ENCODE data around the gene FDCSP.
"Not testable (repeated sequence)": the region's sequence is repeated elsewhere in the genome, so short reads cannot be mapped to it uniquely, and the experiment has no call there.

The FDCSP gene

DNA sequence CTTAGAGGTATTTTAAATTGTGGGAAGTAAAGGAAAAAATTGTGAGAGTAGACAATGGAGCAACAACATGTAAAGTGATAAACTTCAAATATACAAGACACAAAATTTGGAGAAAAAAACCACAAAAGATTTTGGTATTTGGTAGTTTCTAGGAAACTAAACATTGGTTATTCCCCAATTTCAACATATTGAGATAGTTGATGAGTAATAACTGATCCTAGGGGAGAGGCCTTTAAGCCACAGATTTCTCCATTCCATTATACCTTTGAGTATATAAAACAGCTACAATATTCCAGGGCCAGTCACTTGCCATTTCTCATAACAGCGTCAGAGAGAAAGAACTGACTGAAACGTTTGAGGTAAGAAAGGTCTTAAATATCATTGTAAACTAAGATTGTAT is at the start of gene FDCSP:
Gene FDCSP, plus strand, starts transcription at position 301 of the 400 bp plus-strand sequence. CDS start 5,071 bp downstream, outside the sequence.
- in situ Hi-C loops (cut with MboI; ENCODE audit: low sequenced_read_pairs): no loop called here

DNA sequence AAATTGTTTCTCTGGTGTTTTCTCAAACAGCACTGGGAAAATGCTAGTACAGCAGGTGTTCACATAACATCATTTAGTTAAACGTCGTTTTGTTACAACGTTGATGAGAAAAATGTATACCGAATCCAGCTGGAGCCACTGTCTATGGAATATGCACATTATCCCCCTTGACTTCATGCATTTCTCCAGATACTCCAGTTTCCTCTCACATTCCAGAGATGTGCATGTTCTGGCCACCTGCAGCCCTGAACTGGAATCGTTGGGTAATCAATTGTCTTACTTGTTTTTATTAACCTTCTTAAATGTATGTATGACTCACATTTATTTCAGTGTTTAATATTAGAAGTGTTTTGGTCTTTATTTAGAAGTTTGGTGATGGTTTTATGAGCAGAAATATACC is 48.8 kb upstream of the FDCSP start:
- in situ Hi-C loops (cut with MboI; ENCODE audit: low sequenced_read_pairs): loop anchor here (25.0 kb wide), 1 partner anchor 490 kb away; no protein-coding TSS in a partner anchor

DNA sequence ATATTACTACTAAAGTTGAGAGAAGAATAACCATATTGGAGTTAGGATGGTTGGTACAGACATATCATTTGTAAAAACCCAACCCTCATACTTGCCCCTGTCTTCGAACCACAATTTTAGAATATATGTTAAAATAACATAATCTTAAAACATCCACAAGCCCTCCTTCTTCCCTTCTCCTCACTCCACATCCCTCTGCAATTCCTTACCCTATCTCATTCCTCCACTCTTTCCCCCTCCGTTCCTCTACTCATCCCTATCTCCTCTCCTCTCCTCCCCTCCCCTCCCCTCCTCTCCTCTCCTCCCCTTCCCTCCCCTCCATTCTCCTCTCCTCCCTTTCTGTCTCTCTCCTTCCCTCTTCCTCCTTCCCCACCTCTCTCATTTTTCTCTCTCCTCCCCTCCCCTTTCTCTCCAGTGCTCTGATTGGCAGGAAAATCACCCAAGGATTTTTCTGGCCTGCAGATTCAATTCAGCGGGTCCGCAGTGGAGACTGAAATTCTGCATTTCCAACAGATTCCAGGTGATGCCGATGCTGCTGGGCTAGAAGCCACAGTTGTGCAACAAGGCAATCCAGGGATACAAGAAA is 47.8 kb upstream of the FDCSP start:
- in situ Hi-C loops (cut with MboI; ENCODE audit: low sequenced_read_pairs): loop anchor here (25.0 kb wide), 1 partner anchor 491 kb away; no protein-coding TSS in a partner anchor

DNA sequence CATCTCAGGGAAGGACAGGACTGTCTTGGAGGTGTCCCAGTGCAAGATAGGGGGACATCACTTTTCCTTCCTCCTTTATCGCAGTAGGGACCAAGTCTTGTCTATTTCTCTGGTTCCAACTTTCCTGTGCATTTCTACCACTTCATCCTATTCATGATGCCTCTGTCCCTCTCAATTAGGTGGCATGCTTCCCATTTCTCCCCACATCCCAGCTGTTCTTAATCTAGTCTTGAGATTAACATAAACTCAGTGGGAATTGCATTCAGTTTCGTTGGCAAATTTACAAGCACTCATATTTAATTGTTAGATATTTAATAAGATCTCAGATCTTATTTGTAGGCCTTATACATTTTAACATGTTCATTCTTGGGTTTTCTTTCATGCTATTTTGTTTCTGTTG is 46.1 kb upstream of the FDCSP start:
- in situ Hi-C loops (cut with MboI; ENCODE audit: low sequenced_read_pairs): loop anchor here (25.0 kb wide), 1 partner anchor 493 kb away; no protein-coding TSS in a partner anchor

DNA sequence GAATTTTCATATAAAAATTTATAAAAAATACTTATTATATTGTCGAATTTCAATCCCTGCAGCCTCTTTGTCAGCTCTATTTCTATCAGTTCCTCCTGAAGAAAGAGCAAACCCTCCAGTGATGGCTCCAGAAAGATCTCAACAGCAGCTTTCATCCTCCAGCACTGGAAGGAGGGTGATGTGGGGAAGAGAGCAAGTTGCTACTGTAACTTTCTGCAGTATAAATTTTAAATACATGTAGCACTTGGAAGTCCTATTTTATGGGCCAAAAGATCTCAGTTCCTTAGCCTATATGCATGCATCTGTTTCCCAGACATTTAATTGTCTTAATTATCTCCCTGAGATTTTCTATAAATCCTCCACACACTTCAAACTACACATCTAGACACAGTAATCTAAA is 44.1 kb upstream of the FDCSP start:
- in situ Hi-C loops (cut with MboI; ENCODE audit: low sequenced_read_pairs): loop anchor here (25.0 kb wide), 1 partner anchor 495 kb away; no protein-coding TSS in a partner anchor

DNA sequence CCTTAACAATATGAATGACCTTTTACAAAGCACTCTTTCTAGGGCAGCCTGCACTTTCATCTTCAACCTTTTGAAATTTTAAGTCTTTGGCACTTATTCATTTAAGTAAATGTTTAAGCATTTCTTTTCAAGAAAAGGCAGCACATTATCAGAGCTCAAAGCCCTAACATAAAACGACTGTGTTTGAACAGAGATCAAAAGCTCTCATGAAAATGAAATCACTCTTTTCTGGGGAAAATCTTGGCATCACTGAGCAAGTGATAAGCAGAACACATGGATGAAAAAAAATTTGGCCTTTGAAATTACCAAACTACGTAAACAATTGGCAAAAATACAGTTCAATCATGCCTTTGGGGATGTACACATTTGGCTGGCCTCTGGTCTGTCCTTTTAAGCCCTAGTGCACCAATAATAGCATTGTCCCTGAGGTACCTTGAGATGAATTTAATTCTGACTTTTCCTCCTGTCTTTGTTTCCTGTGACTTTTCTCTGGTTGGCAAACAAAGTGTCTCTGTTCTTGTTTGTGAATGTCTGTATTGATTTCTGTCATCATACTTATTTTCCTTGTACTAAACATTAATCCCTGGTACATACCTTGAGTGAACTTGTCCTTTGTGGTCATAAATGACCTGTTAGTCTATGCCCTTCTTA is 43.3 kb upstream of the FDCSP start:
- in situ Hi-C loops (cut with MboI; ENCODE audit: low sequenced_read_pairs): loop anchor here (25.0 kb wide), 1 partner anchor 495 kb away; no protein-coding TSS in a partner anchor

DNA sequence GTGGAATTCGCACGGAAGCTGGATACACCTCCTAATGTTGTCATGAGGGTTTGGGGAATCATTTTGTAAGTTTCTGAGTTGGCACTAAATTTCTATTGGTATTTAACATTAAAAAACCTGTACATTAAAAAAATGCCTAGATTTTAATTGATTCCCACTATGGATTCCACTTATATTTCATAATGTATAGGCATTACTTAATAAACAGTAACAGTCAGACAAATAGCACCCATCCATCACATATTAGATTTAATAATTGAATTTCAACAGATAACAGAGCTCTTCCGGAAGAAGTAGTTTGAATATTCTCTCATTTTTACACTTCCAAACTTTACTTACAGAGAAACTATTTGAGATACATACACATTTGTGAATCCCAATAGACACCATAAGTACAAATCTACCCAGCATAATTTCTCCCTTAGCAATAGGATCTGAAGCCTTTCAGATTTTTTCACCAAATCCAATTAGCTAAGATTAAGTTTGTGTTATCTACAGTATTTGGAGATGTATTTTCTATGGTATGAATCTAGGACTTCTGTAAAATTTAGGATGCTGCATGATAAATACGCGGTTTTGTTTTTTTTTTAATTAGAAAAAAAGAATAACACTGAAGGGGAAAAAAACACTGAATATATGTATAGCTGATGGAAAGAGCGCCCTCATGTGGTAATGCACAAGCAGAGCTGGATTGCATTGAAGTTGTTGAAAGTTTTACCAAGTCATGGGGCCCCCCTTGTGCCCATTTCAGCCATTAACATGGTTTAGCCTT is 42.6 kb upstream of the FDCSP start:
- in situ Hi-C loops (cut with MboI; ENCODE audit: low sequenced_read_pairs): loop anchor here (25.0 kb wide), 1 partner anchor 496 kb away; no protein-coding TSS in a partner anchor

DNA sequence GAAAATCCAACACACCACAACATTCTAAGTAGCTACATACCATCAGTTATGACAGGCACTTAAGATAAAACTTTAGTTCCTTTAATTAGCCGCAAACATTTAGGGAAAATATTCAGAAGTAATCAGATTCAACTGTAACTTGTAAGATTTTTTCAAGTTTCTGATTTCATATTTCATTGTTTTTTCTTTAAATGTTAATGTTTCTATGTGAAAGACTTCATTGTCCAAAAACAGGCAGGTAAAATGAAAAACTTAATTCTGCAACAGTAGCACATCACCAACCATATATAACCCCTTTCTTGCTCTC is 42.0 kb upstream of the FDCSP start:
- in situ Hi-C loops (cut with MboI; ENCODE audit: low sequenced_read_pairs): loop anchor here (25.0 kb wide), 1 partner anchor 497 kb away; no protein-coding TSS in a partner anchor

DNA sequence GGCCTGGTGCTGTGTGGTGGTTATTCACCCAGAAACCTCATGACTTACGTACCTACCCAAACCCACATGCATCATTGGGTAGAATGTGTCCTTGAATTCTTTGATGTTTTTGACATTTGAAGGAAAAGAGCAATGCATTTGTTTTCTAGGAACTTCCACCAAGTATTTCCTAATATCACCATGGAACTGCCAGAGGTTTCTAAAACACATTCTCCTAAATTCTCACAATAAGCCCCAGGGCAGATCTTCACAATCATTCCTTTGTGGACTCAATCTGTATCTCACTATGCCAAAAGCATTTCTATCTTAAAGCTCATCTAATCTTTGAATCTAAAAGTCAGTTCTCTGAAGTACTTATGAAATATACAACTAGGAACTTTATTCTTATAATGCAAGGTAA is 38.7 kb upstream of the FDCSP start:
- in situ Hi-C loops (cut with MboI; ENCODE audit: low sequenced_read_pairs): loop anchor here (25.0 kb wide), 1 partner anchor 500 kb away; no protein-coding TSS in a partner anchor

DNA sequence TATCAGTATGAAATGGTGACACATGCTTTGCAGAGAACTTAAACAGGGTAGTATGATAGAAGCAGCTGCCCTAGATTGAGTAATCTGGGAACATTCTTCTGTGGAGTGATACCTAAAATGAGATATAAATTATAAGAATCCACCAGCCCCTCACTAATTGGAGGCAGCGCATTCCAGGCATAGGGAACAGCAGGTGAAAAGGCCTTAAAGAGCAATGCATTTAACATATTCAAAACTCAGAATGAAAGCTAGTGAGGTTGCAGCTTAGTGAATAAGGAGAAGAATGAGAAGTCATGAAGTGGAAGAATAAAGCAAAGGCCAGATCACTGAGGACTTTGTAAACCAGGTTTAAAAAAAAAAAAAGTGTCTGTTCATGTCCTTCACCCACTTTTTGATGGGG is 35.3 kb upstream of the FDCSP start:
- in situ Hi-C loops (cut with MboI; ENCODE audit: low sequenced_read_pairs): loop anchor here (25.0 kb wide), 1 partner anchor 503 kb away; no protein-coding TSS in a partner anchor

DNA sequence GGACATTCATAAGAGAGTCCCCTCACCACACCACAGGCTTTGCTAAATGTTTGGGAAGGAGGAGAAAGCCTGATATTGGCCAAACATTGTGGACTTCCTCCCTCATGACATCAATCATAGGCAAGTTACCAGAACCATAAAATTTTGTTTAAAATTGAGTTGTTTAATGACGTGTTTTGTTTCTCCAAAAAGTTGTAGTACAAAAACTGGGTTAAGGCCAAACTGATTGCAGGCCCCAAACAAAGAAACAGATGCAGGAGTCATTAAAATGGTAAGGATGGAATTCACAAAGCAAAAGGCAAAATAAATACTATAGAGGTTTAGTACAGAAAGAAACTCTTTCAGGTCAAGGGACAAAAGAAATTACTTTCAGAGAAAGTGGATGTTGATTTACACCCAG is 34.3 kb upstream of the FDCSP start:
- in situ Hi-C loops (cut with MboI; ENCODE audit: low sequenced_read_pairs): loop anchor here (25.0 kb wide), 1 partner anchor 504 kb away; no protein-coding TSS in a partner anchor

DNA sequence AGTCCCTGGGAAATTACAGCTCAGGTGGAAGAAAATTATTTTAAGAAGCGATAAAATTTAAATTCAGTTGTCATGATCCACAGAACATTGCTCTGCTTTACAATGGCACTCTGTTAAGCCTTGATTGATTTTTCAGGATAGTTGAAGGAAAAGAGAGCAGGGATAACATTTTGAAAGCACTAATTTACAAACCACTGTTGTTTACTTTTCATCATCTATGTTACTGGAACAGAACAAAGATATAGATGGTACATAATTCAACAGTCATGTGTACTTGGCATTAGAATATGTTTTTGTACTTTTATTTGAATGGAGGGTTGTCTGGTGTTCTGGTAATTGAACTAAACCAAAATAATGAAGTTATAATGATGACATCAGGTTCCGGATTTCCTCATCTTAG is 33.0 kb upstream of the FDCSP start:
- in situ Hi-C loops (cut with MboI; ENCODE audit: low sequenced_read_pairs): loop anchor here (25.0 kb wide), 1 partner anchor 506 kb away; no protein-coding TSS in a partner anchor

DNA sequence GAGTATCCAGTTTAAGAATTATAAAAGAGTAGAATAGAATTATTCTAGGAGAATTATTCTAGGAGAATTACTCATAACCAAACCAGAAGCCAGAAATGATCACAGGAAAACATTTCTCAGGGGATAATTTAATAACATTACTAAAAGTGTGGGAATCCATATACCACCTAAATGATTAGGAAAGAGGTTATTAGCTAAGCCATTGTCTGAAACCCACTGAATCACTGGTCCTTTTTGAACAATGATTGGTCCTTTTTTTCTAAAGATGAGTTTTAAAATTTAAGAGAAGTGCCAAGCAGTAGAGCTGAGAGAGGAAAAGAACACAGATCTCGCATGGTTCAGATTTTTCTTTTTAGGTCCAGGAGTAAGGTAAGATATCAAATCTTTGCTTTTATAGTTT is 30.5 kb upstream of the FDCSP start, which contains the start of gene ODAM:
Gene ODAM, plus strand, starts transcription at position 301 of the 400 bp plus-strand sequence. CDS start 819 bp downstream, outside the sequence.
- in situ Hi-C loops (cut with MboI; ENCODE audit: low sequenced_read_pairs): loop anchor here (25.0 kb wide), 1 partner anchor 508 kb away; no protein-coding TSS in a partner anchor

DNA sequence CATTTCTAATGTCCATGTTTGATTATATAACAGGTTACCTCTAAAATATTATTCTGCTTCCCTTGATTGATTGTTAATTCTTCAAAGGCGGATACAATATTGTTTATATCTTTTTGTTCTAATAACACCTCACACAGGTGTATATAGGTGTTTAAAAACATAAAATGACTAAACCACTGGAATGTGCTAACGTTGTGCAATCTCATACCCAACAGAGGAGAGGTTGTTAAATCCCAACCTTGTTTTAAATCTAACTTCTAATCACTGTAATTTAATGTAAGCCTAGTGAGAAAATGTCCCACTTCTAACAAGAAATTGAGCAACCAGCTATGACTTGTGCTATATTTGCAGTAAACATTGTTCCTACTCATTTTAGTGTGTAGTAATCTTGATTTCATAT is 29.1 kb upstream of the FDCSP start:
- in situ Hi-C loops (cut with MboI; ENCODE audit: low sequenced_read_pairs): loop anchor here (25.0 kb wide), 1 partner anchor 510 kb away; no protein-coding TSS in a partner anchor

DNA sequence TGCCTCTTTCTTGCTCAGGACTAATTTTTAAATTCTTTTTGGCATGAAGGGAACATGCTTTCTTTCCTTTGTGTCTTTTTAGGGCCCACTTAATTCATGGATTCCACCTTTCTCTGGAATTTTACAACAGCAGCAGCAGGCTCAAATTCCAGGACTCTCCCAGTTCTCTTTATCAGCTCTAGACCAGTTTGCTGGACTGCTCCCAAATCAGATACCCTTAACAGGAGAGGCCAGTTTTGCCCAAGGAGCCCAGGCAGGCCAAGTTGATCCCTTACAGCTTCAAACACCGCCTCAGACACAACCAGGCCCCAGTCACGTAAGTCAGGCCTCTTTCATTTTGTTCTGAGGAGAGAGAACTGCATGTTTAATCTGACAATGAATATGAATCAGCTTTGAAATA is 28.1 kb upstream of the FDCSP start:
- in situ Hi-C loops (cut with MboI; ENCODE audit: low sequenced_read_pairs): loop anchor here (25.0 kb wide), 1 partner anchor 511 kb away; no protein-coding TSS in a partner anchor

DNA sequence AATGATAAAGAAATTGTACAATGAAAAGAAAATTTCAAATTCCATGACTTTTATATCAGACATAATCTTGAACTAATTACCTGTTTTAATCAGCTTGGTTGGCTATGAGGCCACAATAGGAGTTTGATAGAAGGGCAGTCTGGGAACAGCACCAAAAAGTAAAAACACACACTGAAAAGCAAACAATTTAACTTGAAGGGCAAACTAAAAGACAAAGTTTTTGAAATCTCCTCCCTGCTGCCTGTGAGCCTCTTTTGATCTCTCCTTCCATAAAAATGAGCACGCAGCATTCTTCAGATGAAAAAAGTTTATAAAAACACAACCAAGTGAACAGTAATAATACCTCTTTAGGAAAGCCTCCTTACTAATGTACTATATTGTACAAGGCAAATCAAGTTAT is 22.3 kb upstream of the FDCSP start:
- in situ Hi-C loops (cut with MboI; ENCODE audit: low sequenced_read_pairs): no loop called here

DNA sequence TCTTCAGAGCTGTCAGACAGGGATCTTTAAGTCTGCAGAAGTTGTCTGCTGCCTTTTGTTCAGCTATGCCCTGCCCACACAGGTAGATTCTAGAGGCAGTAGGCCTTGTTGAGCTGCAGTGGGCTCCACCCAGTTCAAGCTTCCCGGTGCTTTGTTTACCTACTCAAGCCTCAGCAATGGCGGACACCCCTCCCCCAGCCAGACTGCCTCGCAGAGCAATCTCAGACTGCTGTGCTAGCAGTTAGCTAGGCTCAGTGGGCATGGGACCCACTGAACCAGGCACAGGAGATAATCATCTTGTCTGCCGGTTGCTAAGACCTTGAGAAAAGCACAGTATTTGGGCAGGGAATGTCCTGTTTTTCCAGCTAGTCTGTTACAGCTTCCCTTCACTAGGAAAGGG is 13.2 kb upstream of the FDCSP start:
- in situ Hi-C loops (cut with MboI; ENCODE audit: low sequenced_read_pairs): not testable (repeated sequence)

DNA sequence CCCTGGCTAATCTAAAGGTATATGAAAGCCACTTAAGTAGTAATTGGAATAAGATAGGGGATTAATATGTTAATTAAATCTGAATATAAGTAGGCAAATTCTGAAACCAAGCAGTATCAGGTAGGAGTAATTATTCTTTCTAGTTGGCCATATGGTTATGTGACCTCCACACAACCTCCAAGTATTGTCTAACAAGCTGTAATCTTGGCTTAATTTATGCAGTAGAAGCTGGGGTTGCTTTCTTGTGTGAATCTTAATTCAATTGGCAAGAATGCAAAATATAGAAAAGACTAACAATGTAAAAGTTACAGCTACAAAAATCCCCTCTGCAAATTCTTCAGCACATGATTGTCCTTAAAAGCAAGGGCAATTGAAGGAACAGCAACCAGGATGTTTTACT is 9.8 kb upstream of the FDCSP start:
- in situ Hi-C loops (cut with MboI; ENCODE audit: low sequenced_read_pairs): not testable (repeated sequence)

DNA sequence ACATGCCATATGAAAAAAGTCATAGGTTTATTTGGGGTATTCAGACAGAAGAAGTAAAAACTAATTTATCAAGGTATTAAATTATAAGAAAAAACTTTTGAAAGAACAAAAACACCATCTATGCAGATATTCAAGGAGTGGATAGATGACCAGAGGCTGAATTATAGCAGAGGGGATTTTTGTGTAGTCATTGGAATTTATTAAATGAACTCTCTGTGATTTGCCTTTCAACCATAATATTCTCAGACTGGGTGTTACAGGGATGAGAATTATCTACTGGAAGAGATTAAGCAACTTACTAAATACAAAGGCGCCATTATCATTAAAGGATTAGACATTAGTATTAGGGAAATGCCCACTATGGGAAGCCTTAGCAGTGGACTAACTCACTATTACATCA is 9.4 kb upstream of the FDCSP start:
- in situ Hi-C loops (cut with MboI; ENCODE audit: low sequenced_read_pairs): not testable (repeated sequence)

DNA sequence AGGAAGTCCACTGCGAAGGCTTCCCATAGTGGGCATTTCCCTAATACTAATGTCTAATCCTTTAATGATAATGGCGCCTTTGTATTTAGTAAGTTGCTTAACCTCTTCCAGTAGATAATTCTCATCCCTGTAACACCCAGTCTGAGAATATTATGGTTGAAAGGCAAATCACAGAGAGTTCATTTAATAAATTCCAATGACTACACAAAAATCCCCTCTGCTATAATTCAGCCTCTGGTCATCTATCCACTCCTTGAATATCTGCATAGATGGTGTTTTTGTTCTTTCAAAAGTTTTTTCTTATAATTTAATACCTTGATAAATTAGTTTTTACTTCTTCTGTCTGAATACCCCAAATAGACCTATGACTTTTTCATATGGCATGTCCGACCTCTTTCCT is 4.5 kb upstream of the FDCSP start:
- in situ Hi-C loops (cut with MboI; ENCODE audit: low sequenced_read_pairs): not testable (repeated sequence)

DNA sequence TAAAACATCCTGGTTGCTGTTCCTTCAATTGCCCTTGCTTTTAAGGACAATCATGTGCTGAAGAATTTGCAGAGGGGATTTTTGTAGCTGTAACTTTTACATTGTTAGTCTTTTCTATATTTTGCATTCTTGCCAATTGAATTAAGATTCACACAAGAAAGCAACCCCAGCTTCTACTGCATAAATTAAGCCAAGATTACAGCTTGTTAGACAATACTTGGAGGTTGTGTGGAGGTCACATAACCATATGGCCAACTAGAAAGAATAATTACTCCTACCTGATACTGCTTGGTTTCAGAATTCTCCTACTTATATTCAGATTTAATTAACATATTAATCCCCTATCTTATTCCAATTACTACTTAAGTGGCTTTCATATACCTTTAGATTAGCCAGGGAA is 4.1 kb upstream of the FDCSP start:
- in situ Hi-C loops (cut with MboI; ENCODE audit: low sequenced_read_pairs): not testable (repeated sequence)
